ENCODE data around the gene DNAH7.
"Not testable (repeated sequence)": the region's sequence is repeated elsewhere in the genome, so short reads cannot be mapped to it uniquely, and the experiment has no call there.

DNAH7 gene

GRCh38 chr2:196068271-196069209, at the start of gene DNAH7:
Gene DNAH7, minus strand, starts transcription at chr2:196068837. Its CDS starts 126 bp downstream, at chr2:196068711.
- peak; percentile 79 for DNase-seq

GRCh38 chr2:196117214-196117705, 48.6 kb upstream of the DNAH7 start:
- no peak for DNase-seq

GRCh38 chr2:196113061-196113974, 44.7 kb upstream of the DNAH7 start:
- DNase-seq = peak; percentile 82

- peak; percentile 97 for DNase-seq
Observed at GRCh38 chr2:196112418-196113034, 43.9 kb upstream of the DNAH7 start.

GRCh38 chr2:196108604-196109003, 40.0 kb upstream of the DNAH7 start:
- no peak for DNase-seq

GRCh38 chr2:196105951-196106350, 37.3 kb upstream of the DNAH7 start:
- DNase-seq = no peak

- no peak for DNase-seq
Observed at GRCh38 chr2:196104066-196104465, 35.4 kb upstream of the DNAH7 start.

GRCh38 chr2:196103626-196104025, 35.0 kb upstream of the DNAH7 start:
- DNase-seq = no peak

GRCh38 chr2:196101325-196101991, 32.8 kb upstream of the DNAH7 start:
- peak; percentile 71 for DNase-seq

- peak; percentile 65 for DNase-seq
Observed at GRCh38 chr2:196099916-196100315, 31.3 kb upstream of the DNAH7 start.

GRCh38 chr2:196097864-196098660, 29.4 kb upstream of the DNAH7 start:
- DNase-seq = no peak

GRCh38 chr2:196096982-196097745, 28.5 kb upstream of the DNAH7 start:
- DNase-seq = no peak

GRCh38 chr2:196096264-196096663, 27.6 kb upstream of the DNAH7 start:
- DNase-seq = no peak

GRCh38 chr2:196089448-196089847, 20.8 kb upstream of the DNAH7 start:
- DNase-seq = not testable (repeated sequence)

GRCh38 chr2:196088203-196088602, 19.6 kb upstream of the DNAH7 start:
- peak; percentile 56 for DNase-seq

GRCh38 chr2:196086517-196087368, 18.1 kb upstream of the DNAH7 start:
- no peak for DNase-seq

- no peak for DNase-seq
Observed at GRCh38 chr2:196083601-196084000, 15.0 kb upstream of the DNAH7 start.

GRCh38 chr2:196080526-196080925, 11.9 kb upstream of the DNAH7 start:
- no peak for DNase-seq

- no peak for DNase-seq
Observed at GRCh38 chr2:196079052-196079451, 10.4 kb upstream of the DNAH7 start.

- no peak for DNase-seq
Observed at GRCh38 chr2:196077821-196078220, 9.2 kb upstream of the DNAH7 start.
